ENCODE data around the gene NHSL2.

DNA sequence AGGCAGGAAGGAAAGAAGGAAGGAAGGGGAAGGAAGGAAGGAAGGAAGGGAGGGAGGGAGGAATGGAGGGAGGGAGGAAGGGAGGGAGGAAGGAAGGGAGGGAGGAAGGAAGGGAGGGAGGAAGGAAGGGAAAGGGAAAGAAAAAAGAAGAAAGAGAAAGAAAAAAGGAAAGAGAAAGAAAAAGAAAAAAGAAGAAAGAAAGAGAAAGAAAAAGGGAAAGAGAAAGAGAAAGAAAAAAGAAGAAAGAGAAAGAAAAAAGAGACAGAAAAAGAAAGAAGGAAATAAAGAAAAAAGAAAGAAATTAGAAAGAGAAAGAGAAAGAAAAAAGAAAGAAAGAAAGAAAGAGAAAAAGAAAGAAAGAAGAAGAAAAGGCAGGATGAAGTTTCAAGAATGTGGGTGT, 15.0 kb upstream of the NHSL2 start:
- TF ChIP-seq CTCF (conservative IDR thresholded peaks at IDR 0.05 in 1 of 2, IDR thresholded peaks at IDR 0.05 in 1 of 2; ENCODE audit: extremely low read depth in 1 of 2, insufficient read depth in 1 of 2, low read depth in 1 of 2, low read length in 2 of 2) (no peak), EZH2 (IDR thresholded peaks at IDR 0.05; ENCODE audit: borderline replicate concordance, low read length) (no peak)
